Forelimb muscle (tissue), 1 donor: ENCODE results near the gene DISP2. TPM values are rescaled to one million over a fixed set of nuclear protein-coding genes. Genes with fewer than 3 reads are reported as not detected.

Source experiments
- DNase-seq: peaks from one replicate; pipeline ENCODE4 v3.0.0-alpha.2; 2013; ENCODE audit warnings: low read depth
- polyA plus RNA-seq: library from polyadenylated mRNA; unstranded; fragments of 120-200 nt; gene quantifications from one replicate; pipeline ENCODE4 v1.2.1, GENCODE V29; 2013; ENCODE audit not compliant: insufficient read length

The DISP2 gene
- polyA plus RNA-seq, 1 donor = 1.4 TPM

GRCh38 chr15:40361640-40362039 is 3.6 kb downstream of the DISP2 start:
- DNase-seq = no peak

GRCh38 chr15:40363611-40364010 is 5.6 kb downstream of the DISP2 start:
- DNase-seq = no peak

GRCh38 chr15:40364251-40364650 is 6.2 kb downstream of the DISP2 start:
- DNase-seq = no peak

GRCh38 chr15:40365016-40365415 is 7.0 kb downstream of the DISP2 start:
- no peak for DNase-seq

GRCh38 chr15:40365624-40366456 is 7.8 kb downstream of the DISP2 start:
- no peak for DNase-seq

GRCh38 chr15:40366457-40367370 is 8.7 kb downstream of the DISP2 start:
- DNase-seq = no peak

- DNase-seq = no peak
These were observed 9.3 kb downstream of the DISP2 start for GRCh38 chr15:40367371-40367685.

- no peak for DNase-seq
These were observed 9.9 kb downstream of the DISP2 start for GRCh38 chr15:40367686-40368611.

- no peak for DNase-seq
These were observed 10.9 kb downstream of the DISP2 start for GRCh38 chr15:40368719-40369473.

- DNase-seq = no peak
These were observed 11.5 kb downstream of the DISP2 start for GRCh38 chr15:40369474-40369869.

- no peak for DNase-seq
These were observed 12.0 kb downstream of the DISP2 start for GRCh38 chr15:40369971-40370370.

GRCh38 chr15:40372981-40373380 is 15.0 kb downstream of the DISP2 start:
- no peak for DNase-seq

- no peak for DNase-seq
These were observed 19.6 kb downstream of the DISP2 start for GRCh38 chr15:40377606-40378005.

GRCh38 chr15:40379374-40379773 is 21.4 kb downstream of the DISP2 start:
- DNase-seq = no peak

GRCh38 chr15:40379853-40380252 is 21.8 kb downstream of the DISP2 start:
- DNase-seq = no peak

- no peak for DNase-seq
These were observed 22.6 kb downstream of the DISP2 start for GRCh38 chr15:40380636-40381035.

- no peak for DNase-seq
These were observed 24.0 kb downstream of the DISP2 start for GRCh38 chr15:40381818-40382529.

- peak; percentile 80 for DNase-seq
These were observed 24.8 kb downstream of the DISP2 start, which contains the start of gene KNSTRN for GRCh38 chr15:40382580-40383456. KNSTRN (plus strand) TSS chr15:40382721; CDS start chr15:40382836, 115 bp downstream.

- no peak for DNase-seq
These were observed 28.5 kb downstream of the DISP2 start for GRCh38 chr15:40386480-40386879.
